Measurements from ENCODE around the gene SLIT3.

Gene SLIT3

GRCh38 chr5:168714046-168714445 lies 586.9 kb downstream of the SLIT3 start:
- DNase-seq, result no peak

GRCh38 chr5:168713051-168713450 lies 587.9 kb downstream of the SLIT3 start:
- DNase-seq, result no peak

- DNase-seq, result no peak
Observed at GRCh38 chr5:168712280-168712924, 588.5 kb downstream of the SLIT3 start.

- DNase-seq, result no peak
Observed at GRCh38 chr5:168710706-168711105, 590.2 kb downstream of the SLIT3 start.

- no peak for DNase-seq
Observed at GRCh38 chr5:168707716-168708695, 592.9 kb downstream of the SLIT3 start.

- no peak for DNase-seq
Observed at GRCh38 chr5:168706655-168707069, 594.3 kb downstream of the SLIT3 start.

- no peak for DNase-seq
Observed at GRCh38 chr5:168705321-168705720, 595.6 kb downstream of the SLIT3 start.

- DNase-seq, result no peak
Observed at GRCh38 chr5:168702511-168702910, 598.4 kb downstream of the SLIT3 start.

- no peak for DNase-seq
Observed at GRCh38 chr5:168701641-168702040, 599.3 kb downstream of the SLIT3 start.

- DNase-seq, result no peak
Observed at GRCh38 chr5:168699002-168699401, 601.9 kb downstream of the SLIT3 start.

GRCh38 chr5:168697034-168697720 lies 603.8 kb downstream of the SLIT3 start:
- no peak for DNase-seq

GRCh38 chr5:168696611-168697010 lies 604.3 kb downstream of the SLIT3 start:
- no peak for DNase-seq

GRCh38 chr5:168695301-168695835 lies 605.6 kb downstream of the SLIT3 start:
- DNase-seq, result no peak

GRCh38 chr5:168694289-168694688 lies 606.6 kb downstream of the SLIT3 start:
- DNase-seq, result no peak

- DNase-seq, result no peak
Observed at GRCh38 chr5:168693883-168694282, 607.1 kb downstream of the SLIT3 start.

- no peak for DNase-seq
Observed at GRCh38 chr5:168693297-168693696, 607.6 kb downstream of the SLIT3 start.

- no peak for DNase-seq
Observed at GRCh38 chr5:168691891-168692290, 609.0 kb downstream of the SLIT3 start.

- no peak for DNase-seq
Observed at GRCh38 chr5:168689260-168689659, 611.7 kb downstream of the SLIT3 start.

- no peak for DNase-seq
Observed at GRCh38 chr5:168686837-168687236, 614.1 kb downstream of the SLIT3 start.

GRCh38 chr5:168685566-168685965 lies 615.4 kb downstream of the SLIT3 start:
- no peak for DNase-seq

GRCh38 chr5:168683927-168684295 lies 617.0 kb downstream of the SLIT3 start:
- peak; percentile 5 for DNase-seq

- peak; percentile 51 for DNase-seq
Observed at GRCh38 chr5:168683247-168683926, 617.6 kb downstream of the SLIT3 start.
